WTC11 (cell line): ENCODE measurements around the gene REX1BD. TPM values are rescaled to one million over a fixed set of nuclear protein-coding genes. Genes with fewer than 3 reads are reported as not detected.

ENCODE experiments used
- ATAC-seq: fragments of 200-7000 bp; cut with Tn5 transposase; 2 replicates; pipeline ENCODE4 v1.10.0; 2021; ENCODE audit warnings: mild to moderate bottlenecking, moderate library complexity
- CTCF ChIA-PET: fragments of 300-600 bp; sonication (Branson Sonifier 250); formaldehyde crosslinking; loops from one replicate; lab custom pipeline; 2021; ENCODE audit warnings: antibody characterized with exemption; lab: Charles Lee
- POLR2A ChIA-PET: fragments of 350-600 bp; sonication (Branson Sonifier 250); formaldehyde crosslinking; loops from one replicate; lab custom pipeline; 2021; ENCODE audit warnings: antibody characterized with exemption; lab: Charles Lee
- DNase-seq: peaks from one replicate; pipeline ENCODE4 v3.0.0; 2021; ENCODE audit warnings: low spot score
- H3K27ac Mint-ChIP-seq: 2 replicates; pipeline ENCODE4 v1.8.0; 2021; ENCODE audit warnings: mixed read lengths
- H3K27me3 Mint-ChIP-seq: 2 replicates; pipeline ENCODE4 v1.8.0; 2021; ENCODE audit warnings: low read depth, mild to moderate bottlenecking, moderate library complexity, mixed read lengths
- H3K36me3 Mint-ChIP-seq: 2 replicates; pipeline ENCODE4 v1.8.0; 2021; ENCODE audit warnings: mixed read lengths
- H3K4me1 Mint-ChIP-seq: 2 replicates; pipeline ENCODE4 v1.8.0; 2022; ENCODE audit warnings: mixed read lengths
- H3K4me3 Mint-ChIP-seq: 2 replicates; pipeline ENCODE4 v1.8.0; 2021; ENCODE audit warnings: mild to moderate bottlenecking, moderate library complexity, mixed read lengths
- H3K9me3 Mint-ChIP-seq: 2 replicates; pipeline ENCODE4 v1.8.0; 2021; ENCODE audit warnings: mixed read lengths
- AFF4 ChIP-seq: sonication (generic); formaldehyde crosslinking; IDR thresholded peaks from 2 replicates; pipeline ENCODE4 v1.8.1; 2023; ENCODE audit warnings: mild to moderate bottlenecking, missing genetic modification reagents, borderline replicate concordance
- ATF1 ChIP-seq: sonication (generic); formaldehyde crosslinking; IDR thresholded peaks from 2 replicates; pipeline ENCODE4 v1.8.1; 2023; ENCODE audit warnings: mild to moderate bottlenecking, moderate library complexity, missing genetic modification reagents
- CREB1 ChIP-seq: sonication (generic); formaldehyde crosslinking; IDR thresholded peaks from 2 replicates; pipeline ENCODE4 v1.8.0; 2023; ENCODE audit warnings: mild to moderate bottlenecking, missing genetic modification reagents
- FOXP4 ChIP-seq: sonication (generic); formaldehyde crosslinking; IDR thresholded peaks from 2 replicates; pipeline ENCODE4 v1.8.0; 2022; ENCODE audit warnings: mild to moderate bottlenecking, missing genetic modification reagents
- JUN ChIP-seq: sonication (generic); formaldehyde crosslinking; IDR thresholded peaks from 2 replicates; pipeline ENCODE4 v1.8.0; 2023; ENCODE audit warnings: mild to moderate bottlenecking, missing genetic modification reagents
- MAX ChIP-seq: sonication (generic); formaldehyde crosslinking; IDR thresholded peaks from 2 replicates; pipeline ENCODE4 v1.8.0; 2022; ENCODE audit warnings: mild to moderate bottlenecking, missing genetic modification reagents
- MYBL2 ChIP-seq: sonication (generic); formaldehyde crosslinking; IDR thresholded peaks from 2 replicates; pipeline ENCODE4 v1.8.1; 2023; ENCODE audit warnings: mild to moderate bottlenecking, moderate library complexity, missing genetic modification reagents
- NFE2L1 ChIP-seq: sonication (generic); formaldehyde crosslinking; IDR thresholded peaks from 2 replicates; pipeline ENCODE4 v1.8.1; 2023; ENCODE audit warnings: missing genetic modification reagents
- NR1H2 ChIP-seq: sonication (generic); formaldehyde crosslinking; IDR thresholded peaks from 2 replicates; pipeline ENCODE4 v1.9.0; 2021; ENCODE audit warnings: mild to moderate bottlenecking, moderate library complexity, missing genetic modification reagents
- NR3C1 ChIP-seq: sonication (generic); formaldehyde crosslinking; conservative IDR thresholded peaks from 2 replicates; pipeline ENCODE4 v1.8.1; 2023; ENCODE audit warnings: low read depth, mild to moderate bottlenecking, missing genetic modification reagents
- PRDM15 ChIP-seq: sonication (generic); formaldehyde crosslinking; IDR thresholded peaks from 2 replicates; pipeline ENCODE4 v1.8.0; 2022; ENCODE audit warnings: missing genetic modification reagents
- RORB ChIP-seq: fragments of 250-450 bp; sonication (Bioruptor Pico); IDR thresholded peaks from 2 replicates; pipeline ENCODE4 v1.9.0; 2021; ENCODE audit warnings: mild to moderate bottlenecking
- USF1 ChIP-seq: sonication (generic); formaldehyde crosslinking; IDR thresholded peaks from 2 replicates; pipeline ENCODE4 v1.8.0; 2022; ENCODE audit warnings: mild to moderate bottlenecking, missing genetic modification reagents
- USF2 ChIP-seq: sonication (generic); formaldehyde crosslinking; IDR thresholded peaks from 2 replicates; pipeline ENCODE4 v1.8.1; 2023; ENCODE audit warnings: mild to moderate bottlenecking, missing genetic modification reagents, moderate library complexity
- ZNF121 ChIP-seq: sonication (generic); formaldehyde crosslinking; IDR thresholded peaks from 2 replicates; pipeline ENCODE4 v1.8.0; 2023; ENCODE audit warnings: missing genetic modification reagents
- ZNF396 ChIP-seq: fragments of 250-450 bp; sonication (Bioruptor Pico); IDR thresholded peaks from 2 replicates; pipeline ENCODE4 v1.8.0; 2021; ENCODE audit warnings: mild to moderate bottlenecking, moderate library complexity, borderline replicate concordance
- ZNF512 ChIP-seq: sonication (generic); formaldehyde crosslinking; IDR thresholded peaks from 2 replicates; pipeline ENCODE4 v1.8.1; 2022; ENCODE audit warnings: missing genetic modification reagents, borderline replicate concordance
- ZNF532 ChIP-seq: fragments of 250-450 bp; sonication (Bioruptor Pico); IDR thresholded peaks from 2 replicates; pipeline ENCODE4 v1.9.0; 2021; ENCODE audit warnings: mild to moderate bottlenecking, borderline replicate concordance
- total RNA-seq: library from RNA; stranded (reverse); gene quantifications from 3 replicates; pipeline ENCODE4 v1.2.3, GENCODE V29; 2021

Gene REX1BD
- total RNA-seq, 1 experiment from 2014 or later = 90.2 TPM

GRCh38 chr19:18580311-18580710, 8.3 kb upstream of the REX1BD start:
- no peaks in the 10 kb centered on the region for H3K9me3 Mint-ChIP-seq
- H3K27ac Mint-ChIP-seq = no peak overlapping the region
- ATAC-seq (no peak), DNase-seq (no peak)
- ChIA-PET POLR2A (interaction anchor here (0.5 to 1.5 kb wide), 3 partner anchors 9 to 35 kb away, joined by 3 to 4 read pairs (median 3); partner anchors contain the start of gene UBA52), CTCF (interaction anchor here (0.6 to 1.5 kb wide), 5 partner anchors 9 to 151 kb away, joined by 3 to 6 read pairs (median 4); no protein-coding TSS in a partner anchor)
- H3K27me3 Mint-ChIP-seq = peaks cover 4% of the 10 kb centered on the region; the same call in 1 of the 2 replicates
- TF ChIP-seq JUN (CRISPR knock-in tag) = no peak
- TF ChIP-seq ZNF396 (CRISPR knock-in tag) = no peak
- TF ChIP-seq NFE2L1 = no peak
- no peak for TF ChIP-seq ZNF512 (CRISPR knock-in tag)
- TF ChIP-seq ZNF121 (CRISPR knock-in tag) = no peak
- no peak for TF ChIP-seq NR1H2 (CRISPR knock-in tag)
- no peak for TF ChIP-seq ZNF532 (CRISPR knock-in tag)
- no peak for TF ChIP-seq NR3C1 (CRISPR knock-in tag)
- no peak for TF ChIP-seq FOXP4 (CRISPR knock-in tag)
- TF ChIP-seq ATF1 (CRISPR knock-in tag) = no peak
- TF ChIP-seq AFF4 (CRISPR knock-in tag) = no peak
- no peak for TF ChIP-seq CREB1
- no peak for TF ChIP-seq MYBL2
- no peak for TF ChIP-seq MAX
- no peak for TF ChIP-seq PRDM15
- TF ChIP-seq USF1 (CRISPR knock-in tag) = no peak
- no peak for TF ChIP-seq USF2 (CRISPR knock-in tag)
- TF ChIP-seq RORB = no peak
- H3K4me1 Mint-ChIP-seq = no peaks in the 10 kb centered on the region
- H3K4me3 Mint-ChIP-seq = no peak overlapping the region
- H3K36me3 Mint-ChIP-seq = peaks cover 14% of the 10 kb centered on the region
